Retina (tissue), 1 donor: Measurements from ENCODE around the gene FBLN1.
A peak's percentile ranks its signal among the peaks of the same experiment; 100 is the strongest.

Experiments
- DNase-seq: peaks from one replicate; pipeline ENCODE4 v3.0.0-alpha.2; 2016

FBLN1 gene

DNA sequence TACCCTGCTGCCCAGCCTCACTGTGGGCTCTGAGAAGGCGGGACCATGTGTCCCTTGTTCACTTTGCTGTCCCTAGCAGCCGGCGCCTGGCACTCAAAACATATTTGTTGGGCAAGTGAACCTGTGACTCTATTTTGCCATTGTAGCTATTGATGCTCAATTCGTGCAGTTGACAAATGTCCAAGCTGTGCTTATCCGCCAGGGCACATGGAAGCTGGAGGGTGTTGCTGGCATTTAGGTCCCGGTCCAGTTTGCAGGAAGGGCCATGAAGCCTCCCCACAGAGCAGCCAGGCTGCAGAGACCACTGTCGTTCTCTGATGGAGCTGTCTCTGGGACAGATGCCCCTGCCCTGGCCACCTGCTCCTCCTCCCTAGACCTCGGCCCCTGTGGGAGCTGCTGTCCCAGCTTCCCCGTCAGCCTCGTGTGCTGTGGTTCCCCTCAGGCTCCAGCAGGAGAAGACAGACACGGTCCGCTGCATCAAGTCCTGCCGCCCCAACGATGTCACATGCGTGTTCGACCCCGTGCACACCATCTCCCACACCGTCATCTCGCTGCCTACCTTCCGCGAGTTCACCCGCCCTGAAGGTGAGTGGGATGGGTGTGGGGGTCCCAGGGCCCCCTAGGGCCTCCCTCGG is 71.5 kb downstream of the FBLN1 start:
- DNase-seq: no peak

DNA sequence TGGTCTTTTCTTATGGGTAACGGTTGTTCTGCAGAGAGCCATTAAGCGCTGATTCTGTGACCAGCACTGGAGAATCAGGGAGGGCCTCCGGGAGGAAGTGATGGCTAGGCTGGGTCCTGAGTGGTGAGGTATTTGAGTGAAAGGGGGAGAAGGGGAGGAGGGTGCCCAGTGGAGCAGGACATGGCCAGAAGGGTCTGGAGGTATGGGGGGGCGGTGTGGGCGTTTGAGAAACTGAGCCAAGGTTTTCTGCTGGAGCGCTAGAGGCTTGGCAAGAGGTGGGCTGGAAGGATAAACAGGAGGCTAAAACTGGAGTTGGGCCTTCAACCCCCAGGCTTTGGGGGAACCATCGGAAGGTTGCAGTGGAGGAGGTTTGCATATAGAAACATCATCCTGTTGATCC is 72.5 kb downstream of the FBLN1 start:
- no peak for DNase-seq

GRCh38 chr22:45575607-45576272 is 73.1 kb downstream of the FBLN1 start:
- DNase-seq: no peak

DNA sequence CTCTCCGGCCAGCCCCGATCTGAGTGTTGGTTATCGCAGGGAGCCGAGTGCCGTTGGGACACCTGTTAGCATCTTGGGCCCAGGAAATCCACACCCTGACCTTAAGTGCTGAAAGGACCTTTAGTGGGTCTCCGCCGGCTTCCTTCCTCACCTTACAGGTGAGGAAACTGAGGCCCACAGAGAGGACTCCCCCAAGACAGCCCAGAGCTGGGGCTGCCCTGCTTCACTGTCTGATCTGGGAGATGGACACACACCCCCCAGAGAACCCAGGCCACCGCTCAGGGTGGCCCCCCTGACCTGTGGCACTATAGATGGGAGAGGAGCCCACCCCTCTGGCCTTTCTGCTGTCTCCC is 73.6 kb downstream of the FBLN1 start:
- no peak for DNase-seq

- DNase-seq: no peak
These were observed 74.2 kb downstream of the FBLN1 start for GRCh38 chr22:45576730-45577464.

DNA sequence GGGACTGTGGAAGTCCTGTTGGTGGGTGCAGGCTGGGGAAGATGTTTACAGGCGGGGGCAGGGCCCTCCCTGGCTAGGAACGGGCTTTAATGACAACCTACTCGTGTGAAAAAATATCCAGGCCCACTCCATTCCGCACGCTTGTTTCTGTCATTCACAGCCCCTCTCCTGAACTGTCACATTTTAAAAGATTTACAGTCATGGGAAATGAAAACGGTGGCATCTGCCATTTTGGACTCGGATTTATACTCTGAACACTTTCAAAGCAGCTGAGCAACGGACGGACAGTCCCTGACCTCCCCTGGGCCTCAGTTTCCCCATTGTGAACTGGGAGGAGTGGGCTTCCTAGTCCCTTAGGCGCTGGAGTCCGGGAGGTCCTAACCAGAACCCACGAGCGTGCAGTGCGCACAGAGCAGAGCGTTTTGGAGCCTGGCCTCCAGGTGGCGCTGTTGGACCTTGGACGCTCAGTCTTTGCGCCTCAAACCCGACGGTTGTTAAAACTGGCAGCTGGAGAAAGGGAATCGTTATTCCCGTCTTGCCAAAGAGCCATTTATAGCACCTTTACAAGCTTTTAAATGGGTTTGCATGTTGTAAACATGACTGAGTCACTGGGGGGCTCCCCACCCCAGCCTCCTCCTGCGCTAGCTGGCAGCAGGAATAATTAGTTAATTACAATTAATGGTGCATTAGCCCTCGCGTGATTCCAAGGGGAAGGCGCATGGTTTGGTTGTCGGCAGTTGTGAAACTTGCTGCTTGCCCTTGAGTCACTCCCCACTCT is 75.3 kb downstream of the FBLN1 start:
- DNase-seq: peak; percentile 87

GRCh38 chr22:45578524-45579147 is 76.0 kb downstream of the FBLN1 start:
- no peak for DNase-seq

- DNase-seq: no peak
These were observed 76.6 kb downstream of the FBLN1 start for GRCh38 chr22:45579306-45579705.

DNA sequence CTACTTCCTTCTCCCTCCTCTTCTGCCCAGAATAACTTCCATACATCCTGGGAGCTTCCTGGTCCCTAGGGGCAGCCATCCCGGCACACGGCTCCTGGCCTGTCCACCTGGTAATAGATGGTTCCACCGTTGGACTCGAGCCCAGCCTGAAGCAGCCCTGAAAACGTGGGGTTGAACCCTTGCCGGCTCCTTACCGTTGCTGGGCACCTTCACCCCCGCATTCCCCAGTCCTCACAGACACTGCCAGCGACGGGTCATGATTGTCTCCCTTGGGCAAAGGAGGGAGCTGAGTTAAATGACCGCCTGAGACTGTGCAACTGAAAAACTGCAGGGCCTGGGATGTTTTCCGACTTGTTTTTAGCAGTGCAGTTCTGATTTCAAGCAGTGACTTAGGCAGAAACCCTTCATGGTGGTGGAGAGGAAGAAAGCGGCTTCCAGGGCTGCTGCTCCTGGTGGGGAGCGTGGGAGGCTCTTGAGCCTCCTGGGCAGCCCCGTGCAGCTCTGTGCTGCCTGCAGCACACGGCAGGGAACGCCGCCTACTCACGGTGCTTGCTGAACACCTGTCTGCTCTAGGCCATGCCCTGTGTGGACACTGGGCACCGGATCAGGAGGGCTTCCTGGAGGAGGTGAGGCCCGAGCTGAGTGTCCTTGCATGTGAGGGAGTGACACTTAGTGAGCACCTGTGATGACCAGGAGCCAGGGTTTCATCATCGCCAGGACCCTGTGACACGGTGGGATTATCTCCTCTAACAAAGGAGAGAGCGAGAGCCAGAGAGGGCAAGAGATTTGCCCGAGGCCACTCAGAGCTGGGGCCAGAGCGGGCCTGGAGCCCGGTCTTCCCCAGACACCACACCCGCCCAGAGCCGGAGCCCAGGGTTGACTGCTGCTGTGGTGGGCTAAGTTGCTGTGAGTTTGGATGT is 77.4 kb downstream of the FBLN1 start:
- no peak for DNase-seq

GRCh38 chr22:45580726-45581381 is 78.2 kb downstream of the FBLN1 start:
- no peak for DNase-seq

- no peak for DNase-seq
These were observed 78.9 kb downstream of the FBLN1 start for GRCh38 chr22:45581549-45582080.

- no peak for DNase-seq
These were observed 79.7 kb downstream of the FBLN1 start for GRCh38 chr22:45582236-45582954.

- no peak for DNase-seq
These were observed 80.3 kb downstream of the FBLN1 start for GRCh38 chr22:45582955-45583320.

DNA sequence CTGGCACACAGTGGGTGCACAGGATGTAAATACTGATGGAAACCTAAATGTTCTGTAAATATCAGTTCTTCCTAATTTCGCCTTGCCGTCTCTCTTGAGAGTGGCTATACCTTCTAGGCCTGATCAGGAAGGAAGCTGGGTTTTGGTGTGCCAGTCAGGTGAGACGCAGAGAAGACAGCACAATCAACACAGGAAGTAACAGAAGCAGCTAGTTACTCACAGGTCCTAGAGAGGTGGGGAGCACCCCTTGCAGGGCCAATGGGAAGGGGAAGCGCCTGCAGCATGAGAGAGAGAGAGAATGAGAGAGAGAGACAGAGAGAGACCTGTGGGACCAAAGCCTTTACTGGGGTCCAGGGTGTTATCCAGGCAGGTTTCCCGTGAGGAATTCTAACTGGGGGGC is 80.8 kb downstream of the FBLN1 start:
- no peak for DNase-seq

GRCh38 chr22:45584121-45584570 is 81.5 kb downstream of the FBLN1 start:
- DNase-seq: no peak

- DNase-seq: no peak
These were observed 82.1 kb downstream of the FBLN1 start for GRCh38 chr22:45584621-45585436.

- no peak for DNase-seq
These were observed 82.7 kb downstream of the FBLN1 start for GRCh38 chr22:45585437-45585755.

- DNase-seq: no peak
These were observed 83.4 kb downstream of the FBLN1 start for GRCh38 chr22:45585946-45586540.
